Measurements from ENCODE around the gene ADCY6.

The ADCY6 gene

DNA sequence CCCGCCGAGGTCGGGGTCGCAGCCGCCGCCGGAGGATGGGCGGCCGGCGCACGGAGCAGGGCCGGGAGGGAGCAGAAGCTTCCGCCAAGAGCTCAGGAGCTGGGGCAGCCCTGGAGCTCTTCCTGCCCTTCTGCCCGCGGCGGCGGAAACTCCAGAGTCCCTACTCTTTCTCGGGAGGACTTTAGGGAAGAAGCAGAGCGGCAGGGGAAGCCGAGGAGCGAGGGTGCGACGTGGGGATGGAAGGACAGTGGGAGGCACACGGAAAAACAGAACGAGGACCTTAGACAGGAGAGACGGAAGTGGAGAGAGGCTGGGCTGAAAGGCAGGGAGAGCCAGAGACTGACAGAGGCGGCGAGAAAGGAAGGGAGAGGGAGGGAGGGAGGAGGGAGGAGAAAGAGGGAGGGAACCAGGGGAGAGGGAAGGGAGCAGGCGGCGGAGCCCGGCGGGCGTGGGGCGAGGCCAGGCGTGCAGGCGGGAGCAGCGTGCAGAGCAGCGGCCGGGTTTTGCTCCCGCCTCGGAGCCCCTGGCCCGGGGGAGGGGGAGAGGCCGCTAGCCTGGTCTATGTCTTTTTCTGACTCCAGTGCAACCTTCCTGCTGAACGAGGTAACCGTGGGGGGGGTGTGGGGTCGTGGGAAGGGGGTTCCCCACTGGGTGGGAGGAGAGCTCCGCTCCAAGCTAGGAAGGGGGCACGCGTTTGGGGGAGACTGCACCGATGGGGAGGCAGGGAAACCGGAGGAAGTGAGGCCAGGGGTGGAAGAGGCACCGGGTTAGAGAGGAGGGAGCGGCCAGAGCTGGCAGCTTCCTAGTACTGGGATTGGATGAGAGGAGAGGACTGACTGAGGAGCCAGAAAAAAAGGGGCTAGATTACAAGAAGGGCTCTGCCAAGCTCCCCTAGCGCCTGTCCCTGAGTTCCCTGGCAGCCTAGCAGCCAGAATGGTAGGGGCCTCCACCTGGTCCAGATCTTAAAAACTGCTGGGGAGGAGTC is 26.5 kb upstream of the ADCY6 start:
- DNase-seq, result peak in 1 of 4 experiments; percentile 20

DNA sequence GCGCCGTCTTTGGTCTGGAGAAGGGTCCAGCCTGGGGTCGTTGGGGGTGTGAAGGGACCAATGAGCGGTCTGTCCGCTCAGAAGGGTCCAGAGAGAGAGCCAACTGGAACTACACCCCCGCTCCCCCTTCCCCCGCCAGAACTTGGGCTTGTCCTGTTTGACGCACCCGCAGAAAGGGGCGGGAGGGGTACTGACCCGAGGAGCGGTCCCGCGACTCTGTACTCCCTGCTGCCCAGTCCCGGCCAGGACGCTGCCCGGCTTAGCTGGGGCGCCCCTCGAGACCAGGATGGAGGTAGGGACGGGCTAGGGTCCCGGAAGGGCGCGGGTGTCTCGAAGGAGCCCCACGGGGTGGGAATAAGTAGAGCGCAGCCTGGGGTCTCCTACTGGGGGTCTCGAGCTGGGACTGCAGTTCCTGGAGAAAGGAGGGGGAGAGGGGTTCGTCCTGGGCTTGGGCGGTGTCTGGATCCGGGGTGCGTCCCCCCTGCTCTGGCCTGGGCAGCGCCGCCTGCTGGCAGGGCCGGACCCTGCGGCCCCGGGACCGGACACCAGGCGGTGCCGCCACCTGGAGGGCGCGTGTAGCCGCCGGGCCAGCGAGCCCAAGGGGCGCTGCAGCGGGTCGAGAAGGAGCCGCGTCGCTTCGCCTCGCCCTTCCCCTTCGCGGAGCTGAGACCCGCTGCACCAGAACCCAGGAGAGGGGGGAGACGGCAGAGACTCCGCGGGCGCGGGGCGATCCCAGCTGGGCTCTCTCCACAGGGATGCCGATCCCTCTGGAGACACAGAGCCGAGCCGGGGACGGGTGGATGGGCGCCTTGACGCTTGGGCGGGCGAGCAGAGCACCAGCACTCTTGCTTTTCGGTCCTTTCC is 25.6 kb upstream of the ADCY6 start:
- DNase-seq, result peak in 3 of 4 experiments; percentile 34 to 58 (median 45)

DNA sequence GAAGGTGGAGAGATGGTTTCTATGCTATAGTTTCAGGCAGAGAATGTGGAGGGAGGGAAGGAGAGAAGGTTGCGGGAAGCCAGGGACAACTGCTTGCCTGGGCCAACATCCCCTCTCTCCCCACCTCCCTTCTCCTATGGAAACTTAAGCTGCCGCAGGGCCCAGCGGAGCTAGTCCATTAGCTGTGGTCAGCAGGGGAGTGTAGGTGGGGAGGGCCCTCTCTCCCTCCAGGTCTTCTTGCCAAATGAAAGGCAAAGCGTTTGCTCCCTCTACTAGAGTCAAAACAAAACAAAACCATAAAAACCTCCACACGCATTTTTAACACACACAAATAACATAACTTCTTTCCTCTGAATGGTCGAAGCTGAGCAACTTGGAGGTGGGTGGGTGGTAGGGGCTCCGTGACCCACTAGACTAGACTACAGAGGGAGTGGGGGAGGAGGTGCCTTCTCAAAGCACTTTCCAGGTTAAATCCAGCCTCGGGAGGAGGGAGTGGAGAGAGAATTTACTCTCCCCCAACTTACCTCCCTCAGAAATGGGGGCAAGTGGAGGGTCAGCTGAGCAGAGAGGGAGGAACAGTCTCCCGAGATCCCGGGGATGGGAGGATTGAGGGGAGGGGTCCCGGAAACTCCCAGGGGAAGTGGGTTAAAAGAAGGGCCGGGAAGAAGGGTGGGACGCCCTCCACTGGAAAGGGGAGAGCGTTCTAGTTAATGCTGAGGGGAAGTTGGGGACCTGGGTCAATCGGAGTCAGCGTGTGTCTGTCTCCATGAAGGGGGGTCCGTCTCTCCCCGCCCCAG is 24.8 kb upstream of the ADCY6 start:
- DNase-seq, result no peak

DNA sequence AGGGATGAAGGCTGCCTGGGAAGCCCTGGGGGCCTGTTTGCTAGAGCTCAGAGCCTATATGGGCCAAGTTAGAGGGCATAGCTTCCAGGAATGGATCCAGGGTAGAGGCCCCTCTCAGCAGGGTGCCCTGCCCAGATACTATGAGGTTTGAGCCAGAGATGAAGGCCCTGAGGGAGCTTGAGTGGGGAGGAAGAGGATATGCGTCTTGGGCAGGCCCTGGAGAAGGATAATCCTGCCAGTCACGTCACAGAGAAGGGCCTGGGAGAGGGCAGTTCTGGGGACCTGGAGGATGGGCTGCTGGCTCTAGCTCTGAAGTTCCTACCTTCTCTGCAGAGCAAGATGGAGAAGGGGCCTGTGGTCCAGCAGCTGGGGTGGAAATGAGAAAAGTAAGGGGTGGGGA is 23.5 kb upstream of the ADCY6 start:
- no peak for DNase-seq

DNA sequence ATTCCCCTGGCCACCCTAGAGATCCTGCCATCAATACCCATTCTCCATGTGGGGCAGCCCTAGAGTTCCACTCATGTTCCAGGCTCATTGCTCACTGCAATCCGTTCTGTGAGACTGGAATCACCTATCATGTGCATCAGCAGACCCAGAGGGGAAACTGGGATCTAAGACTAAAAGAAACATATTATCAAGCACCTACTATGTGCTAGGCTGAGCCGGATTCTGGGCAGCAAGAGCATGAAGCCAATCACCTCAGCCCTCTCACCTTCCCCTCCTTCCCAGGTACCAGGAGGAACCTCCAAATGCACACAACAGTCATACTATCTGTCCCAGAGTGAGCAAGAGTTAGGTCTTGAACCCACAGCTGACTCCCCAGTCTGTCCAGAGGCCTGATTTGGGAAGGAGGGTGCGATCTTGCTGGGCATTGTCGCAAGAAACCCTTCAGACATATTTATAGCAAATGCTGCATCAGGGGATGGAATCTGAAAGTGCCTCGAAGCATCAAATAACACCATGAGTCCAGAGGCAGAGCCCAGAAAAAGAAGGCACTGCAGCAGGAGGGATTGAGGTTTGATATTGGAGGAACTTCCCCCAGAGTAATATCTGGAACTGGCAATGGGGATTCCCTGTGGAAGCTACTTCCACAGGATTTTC is 22.7 kb upstream of the ADCY6 start:
- no peak for DNase-seq

DNA sequence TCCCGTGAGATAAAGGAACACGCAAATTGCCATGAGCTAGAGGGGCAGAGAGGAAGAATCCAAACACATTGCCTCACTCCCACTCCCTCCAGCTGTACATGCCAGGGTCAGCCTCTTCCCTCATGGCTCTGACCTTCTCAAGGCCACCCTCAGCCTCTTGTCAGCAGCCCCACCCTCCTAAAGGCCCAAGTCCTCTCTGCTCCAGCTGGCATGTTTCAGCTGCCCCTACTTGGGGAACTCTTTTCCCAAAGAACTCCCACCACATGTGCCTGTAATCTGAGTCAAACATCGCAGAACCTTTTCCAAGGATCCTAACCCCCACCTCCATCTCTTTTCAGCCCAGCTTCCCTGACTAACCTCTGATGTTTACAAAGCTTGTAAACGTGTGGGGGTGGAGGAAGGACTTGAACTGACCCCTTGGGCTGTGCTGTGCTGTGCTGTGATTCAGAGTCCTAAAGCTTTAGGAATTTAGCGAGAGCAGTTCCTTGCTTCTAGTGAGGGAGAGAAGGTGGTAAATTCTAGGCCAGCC is 22.1 kb upstream of the ADCY6 start:
- no peak for DNase-seq

DNA sequence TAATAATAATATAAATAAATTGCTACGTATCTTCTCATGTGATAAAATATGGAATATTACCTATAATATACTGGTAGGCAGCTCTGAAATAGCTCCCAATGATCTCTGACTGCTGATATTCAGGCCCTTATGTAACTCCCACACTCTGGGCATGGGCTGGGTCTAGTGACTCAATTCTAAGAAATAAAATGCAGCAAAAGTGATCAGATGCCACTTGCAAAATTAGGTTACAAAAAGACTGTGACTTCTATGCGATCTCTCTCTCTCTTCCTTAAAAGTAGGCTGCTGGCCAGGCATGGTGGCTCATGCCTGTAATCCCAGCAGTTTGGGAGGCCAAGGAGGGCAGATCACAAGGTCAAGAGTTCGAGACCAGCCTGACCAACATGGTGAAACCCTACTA is 19.1 kb upstream of the ADCY6 start:
- no peak for DNase-seq

DNA sequence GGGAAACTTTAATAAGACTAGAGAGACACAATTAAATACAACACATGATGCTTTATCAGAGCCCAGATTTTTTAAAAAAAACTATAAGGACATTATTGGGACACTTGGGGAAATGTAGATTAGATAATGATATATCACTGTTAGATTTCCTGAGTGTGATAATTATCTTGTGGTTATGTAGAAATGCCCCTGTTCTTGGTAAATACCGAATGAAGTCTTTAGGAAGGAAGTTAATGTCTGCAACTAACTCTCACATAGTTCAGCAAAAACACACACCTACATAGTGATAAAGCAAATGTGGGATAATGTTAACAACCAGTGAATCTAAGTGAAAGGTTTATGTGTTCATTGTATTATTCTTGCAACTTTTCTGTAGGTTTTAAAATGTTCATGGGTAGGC is 14.8 kb upstream of the ADCY6 start:
- DNase-seq, result no peak

DNA sequence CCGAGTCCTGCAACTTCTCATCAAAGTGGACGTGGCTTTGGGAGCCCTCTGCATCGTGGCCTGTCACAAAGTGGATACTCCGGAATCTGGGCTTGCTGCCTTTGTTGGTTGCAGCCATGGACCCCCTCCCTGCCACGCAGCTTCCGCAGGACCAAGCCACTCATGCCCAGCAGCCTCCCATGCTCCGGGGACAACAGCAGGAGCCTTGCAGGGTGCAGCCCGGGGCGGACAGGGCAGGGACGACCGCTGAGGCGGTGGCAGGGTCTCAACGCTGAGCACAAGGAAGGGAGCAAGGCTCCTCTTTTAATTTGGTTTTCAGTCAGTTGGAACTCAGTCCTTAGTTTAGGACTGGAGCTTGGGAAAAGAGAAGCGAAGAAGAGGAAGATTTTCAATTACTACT is 12.1 kb upstream of the ADCY6 start:
- no peak for DNase-seq

DNA sequence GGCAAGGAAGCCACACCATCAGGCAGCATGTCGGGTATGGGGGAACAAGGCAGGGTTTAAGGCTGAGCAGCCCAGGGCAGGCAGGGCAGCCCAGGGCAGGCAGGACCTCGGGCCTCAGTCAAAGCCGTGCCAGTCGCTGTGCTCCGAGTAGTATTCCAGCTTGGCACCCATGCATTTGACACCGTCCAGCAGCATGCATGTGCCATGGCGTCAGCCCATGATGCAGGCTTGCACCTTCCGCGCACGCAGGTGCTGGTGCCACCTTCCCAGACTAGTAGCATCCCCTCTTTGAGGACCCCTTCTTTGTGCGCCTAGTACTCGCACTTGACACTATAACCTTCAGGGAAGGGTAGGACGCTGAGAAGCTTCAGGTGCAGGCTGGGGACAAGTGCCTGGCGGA is 11.6 kb upstream of the ADCY6 start:
- no peak for DNase-seq

DNA sequence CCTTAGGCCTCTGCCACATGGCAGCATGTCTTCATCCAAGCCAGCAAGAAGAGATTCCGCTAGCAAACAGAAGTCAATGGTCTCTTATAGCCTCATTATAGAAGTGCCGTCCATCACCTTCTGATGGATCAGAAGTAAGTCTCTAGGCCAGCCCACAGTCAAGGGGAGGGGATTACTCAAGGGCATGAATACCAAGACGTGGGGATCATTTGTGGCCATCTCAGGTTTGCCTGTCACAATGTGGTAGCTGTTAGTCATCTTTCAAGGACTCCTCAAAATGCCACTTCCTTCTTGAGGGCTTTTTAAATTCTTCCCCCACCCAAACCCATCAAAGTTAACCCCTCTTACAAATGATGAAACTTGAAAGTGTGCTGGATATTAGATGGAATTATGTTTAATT is 8.1 kb upstream of the ADCY6 start:
- no peak for DNase-seq

DNA sequence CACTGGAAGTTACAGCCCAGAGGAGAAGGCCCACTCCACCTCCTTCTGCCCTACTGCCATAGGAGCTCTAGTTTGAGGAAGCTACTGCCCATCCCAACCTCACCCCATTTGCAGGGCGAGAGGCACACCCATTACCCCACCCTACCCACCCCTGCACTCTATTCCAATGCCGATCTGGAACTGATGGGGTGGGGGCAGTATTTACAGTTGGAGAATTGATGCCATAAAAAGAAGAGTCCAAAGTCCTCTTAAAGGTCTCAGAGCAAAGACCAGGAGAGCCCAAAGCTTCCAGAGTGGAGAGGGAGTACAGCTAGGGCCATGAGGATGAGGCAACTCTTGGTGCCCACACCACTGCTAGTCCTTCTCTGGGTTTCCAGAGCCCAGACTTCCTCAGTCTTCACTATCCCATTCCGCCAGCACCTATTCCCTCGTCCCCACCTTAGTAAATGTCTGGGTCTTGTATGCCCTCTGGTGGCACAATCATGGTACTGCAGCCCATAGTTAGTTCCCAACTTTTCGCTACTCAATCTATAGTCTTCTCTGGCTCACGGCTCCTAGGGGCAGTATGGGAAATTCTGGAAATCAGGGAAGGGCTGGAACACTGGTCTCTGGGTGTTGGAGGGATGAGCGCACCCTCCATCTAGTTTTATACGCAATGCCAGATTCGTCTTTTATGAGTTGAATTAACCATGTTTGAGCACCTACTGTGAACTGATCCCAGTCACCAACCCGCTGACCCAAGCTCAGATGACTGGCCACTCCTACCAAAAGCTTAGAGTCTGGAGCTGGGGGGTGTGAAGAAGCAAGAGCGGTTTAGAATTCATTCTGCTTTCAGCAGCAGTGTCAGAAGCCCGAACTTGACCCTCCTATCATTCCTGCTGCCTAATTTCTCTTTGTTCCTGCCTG is 6.9 kb upstream of the ADCY6 start:
- DNase-seq, result peak in 2 of 4 experiments; percentile 10 to 18

DNA sequence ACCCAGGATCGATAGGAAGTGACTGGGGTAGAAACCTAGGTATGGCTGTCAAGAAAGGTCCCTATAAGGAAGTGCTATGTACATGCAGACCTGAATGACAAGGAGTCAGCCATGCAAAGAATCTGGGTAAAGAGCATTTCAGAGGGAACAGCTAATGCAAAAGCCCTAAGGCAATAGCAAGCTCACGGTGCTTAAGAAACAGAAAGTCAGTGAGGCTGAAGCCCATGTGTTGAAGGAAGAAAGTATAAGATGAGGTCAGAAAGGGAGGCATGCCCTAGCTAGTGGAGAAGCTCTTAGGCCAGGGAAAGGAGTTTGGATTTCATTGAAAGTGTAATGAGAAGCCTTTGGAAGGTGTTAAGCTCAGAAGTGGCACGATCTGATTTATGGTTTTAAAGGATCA is 6.0 kb upstream of the ADCY6 start:
- no peak for DNase-seq

DNA sequence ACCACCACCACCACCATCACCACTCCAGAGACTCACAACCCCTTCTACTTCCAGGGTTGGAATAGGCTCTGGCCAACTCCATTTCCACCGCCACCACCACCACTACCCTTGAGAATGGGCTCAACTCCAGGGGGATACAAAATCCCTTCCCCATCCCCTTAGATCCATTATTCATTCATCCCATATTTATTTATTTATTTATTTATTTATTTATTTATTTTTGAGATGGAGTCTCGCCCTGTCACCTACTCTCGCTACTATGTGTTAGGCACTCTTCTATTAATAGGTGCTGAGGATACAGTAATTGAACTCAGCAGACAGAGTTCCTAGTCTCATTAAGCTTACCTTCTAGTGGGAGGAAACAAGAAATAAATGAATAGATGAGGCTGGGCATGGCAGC is 4.8 kb upstream of the ADCY6 start:
- no peak for DNase-seq

DNA sequence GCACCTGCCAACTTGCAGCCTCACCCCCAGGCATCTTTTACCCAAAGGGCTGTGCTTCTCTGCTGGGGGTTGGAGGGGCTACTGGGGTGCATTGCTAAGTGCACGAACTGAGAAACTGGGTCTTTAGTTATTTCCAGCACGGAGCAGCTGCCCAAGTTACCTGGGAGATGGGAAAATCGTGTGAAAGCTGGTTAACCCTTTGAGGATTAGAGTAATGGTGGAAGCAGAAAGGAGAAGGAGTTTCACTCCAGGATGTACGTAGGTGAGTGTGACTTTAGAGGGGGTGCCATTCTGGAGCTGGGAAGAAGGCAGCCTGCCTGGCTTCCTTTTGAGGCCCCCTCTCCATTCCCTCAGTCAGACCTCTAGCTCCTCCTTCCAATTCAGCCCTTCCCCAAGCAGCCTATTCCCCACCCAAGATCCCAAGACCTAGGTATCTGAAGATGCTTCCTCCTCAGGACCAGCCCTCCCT is 1.0 kb upstream of the ADCY6 start:
- DNase-seq, result no peak

DNA sequence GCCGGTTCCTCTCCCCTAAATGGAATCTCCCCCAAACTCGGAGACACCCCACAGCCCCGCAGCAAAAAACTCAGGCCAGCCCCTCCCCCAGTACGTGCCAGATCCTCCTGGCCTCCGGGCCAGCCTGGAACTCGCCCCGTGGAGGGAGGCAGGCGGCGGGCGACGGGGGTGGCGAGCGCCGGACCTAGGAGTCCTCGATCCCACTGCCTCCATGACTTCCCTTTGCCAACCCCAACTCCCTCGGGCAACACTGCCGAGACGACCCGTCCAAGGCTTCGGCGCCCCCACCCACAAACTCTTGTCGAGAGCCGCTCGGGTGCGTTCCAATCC is 400 bp downstream of the ADCY6 start:
- DNase-seq, result no peak

DNA sequence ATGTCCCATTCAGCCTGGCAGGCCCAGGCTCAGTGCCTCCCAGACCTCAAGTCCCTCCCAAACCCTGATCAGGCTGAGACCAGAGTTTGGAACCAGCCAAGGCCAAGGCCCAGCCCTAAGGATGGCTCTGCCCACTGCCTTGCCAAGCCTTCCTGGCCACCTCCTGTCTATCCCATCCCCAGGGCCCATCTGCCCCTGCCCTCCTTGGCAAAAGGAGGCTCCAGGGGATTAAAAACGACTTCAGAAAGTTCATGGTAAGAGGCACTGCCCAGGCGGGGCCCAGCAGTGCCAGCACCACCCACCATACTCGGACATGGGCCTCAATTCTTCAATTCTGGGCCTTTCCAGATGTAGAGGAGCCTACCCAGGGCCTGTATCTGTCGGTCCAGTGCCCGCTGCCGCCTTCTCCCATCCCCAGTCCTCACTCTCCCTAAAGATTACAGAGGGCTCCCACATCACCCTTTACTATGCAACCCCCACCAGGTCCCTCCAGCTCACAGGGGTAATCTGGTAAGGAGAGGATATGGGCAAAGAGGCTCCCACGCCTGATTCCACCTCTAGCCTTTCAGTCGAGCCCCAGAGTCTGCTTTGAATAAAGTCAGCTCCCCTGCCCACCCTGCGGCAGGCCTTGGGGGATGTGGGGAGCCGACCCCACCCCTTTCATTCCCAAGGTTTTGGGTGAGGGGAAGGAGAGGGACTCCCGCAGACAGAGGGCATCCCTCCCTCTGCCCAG is 932 bp downstream of the ADCY6 start:
- no peak for DNase-seq

DNA sequence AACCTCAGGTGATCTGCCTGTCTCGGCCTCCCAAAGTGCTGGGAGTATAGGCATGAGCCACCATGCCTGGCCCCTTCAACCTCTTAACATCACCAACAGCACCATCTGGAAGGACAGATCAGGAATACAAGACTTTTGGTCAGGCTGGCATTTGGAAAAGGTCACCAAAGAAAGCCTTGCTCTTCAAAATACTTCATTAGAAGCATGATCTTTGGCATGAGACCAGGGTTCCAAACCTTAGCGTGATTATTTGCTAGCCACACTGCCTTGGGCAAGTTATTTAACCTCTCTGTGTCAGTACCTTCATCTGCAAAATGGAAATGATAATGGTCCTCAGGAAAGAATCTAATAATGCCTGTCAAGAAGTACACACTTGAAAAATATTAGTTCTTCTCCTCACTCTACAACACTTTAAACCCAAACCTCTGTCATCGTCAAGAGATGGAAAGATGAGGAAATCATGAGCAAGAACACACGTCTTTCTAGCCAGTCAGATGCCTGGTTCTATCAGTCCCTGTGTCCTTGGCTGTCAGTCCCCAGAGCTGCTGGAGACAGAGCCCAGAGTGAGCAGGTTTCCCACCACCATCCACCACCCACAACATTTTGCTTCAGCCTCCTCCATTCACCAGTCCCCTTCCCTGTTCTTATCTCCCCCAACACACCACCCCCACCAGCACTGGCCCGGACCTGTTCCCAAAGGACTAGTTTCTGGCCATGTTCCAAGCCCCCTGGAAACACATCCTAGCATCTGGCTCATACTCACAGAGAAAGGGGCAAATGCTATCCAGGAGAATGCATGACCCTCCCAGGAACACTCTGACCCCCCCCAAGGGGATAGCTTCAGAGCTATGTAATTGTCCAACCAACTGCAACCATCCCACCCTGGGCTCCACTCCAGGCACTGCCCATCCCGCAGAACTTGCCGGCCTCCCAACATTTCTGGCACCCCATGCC is 2.0 kb downstream of the ADCY6 start:
- no peak for DNase-seq

DNA sequence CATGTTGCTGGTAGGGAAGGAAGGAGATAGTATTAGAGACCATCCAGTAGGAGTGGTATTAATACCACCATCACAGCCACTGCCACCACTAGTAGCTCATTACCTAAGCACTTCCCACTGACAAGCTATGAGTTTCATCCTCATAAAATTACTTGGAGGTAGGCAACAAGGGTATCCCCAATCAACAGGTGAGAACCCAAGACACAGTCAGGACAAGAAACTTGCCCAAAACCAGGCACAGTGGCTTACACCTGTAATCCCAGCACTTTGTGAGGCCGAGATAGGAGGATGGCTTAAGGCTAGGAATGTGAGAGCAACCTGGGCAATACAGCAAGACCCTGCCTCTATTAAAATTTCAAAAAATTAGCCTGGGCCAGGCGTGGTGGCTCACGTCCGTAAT is 5.5 kb downstream of the ADCY6 start:
- no peak for DNase-seq

Data from activated naive CD4-positive, alpha-beta T cell (primary cell).